ENCODE measurements around the gene ELAVL3.
"Not testable (repeated sequence)": the region's sequence is repeated elsewhere in the genome, so short reads cannot be mapped to it uniquely, and the experiment has no call there.

The ELAVL3 gene

DNA sequence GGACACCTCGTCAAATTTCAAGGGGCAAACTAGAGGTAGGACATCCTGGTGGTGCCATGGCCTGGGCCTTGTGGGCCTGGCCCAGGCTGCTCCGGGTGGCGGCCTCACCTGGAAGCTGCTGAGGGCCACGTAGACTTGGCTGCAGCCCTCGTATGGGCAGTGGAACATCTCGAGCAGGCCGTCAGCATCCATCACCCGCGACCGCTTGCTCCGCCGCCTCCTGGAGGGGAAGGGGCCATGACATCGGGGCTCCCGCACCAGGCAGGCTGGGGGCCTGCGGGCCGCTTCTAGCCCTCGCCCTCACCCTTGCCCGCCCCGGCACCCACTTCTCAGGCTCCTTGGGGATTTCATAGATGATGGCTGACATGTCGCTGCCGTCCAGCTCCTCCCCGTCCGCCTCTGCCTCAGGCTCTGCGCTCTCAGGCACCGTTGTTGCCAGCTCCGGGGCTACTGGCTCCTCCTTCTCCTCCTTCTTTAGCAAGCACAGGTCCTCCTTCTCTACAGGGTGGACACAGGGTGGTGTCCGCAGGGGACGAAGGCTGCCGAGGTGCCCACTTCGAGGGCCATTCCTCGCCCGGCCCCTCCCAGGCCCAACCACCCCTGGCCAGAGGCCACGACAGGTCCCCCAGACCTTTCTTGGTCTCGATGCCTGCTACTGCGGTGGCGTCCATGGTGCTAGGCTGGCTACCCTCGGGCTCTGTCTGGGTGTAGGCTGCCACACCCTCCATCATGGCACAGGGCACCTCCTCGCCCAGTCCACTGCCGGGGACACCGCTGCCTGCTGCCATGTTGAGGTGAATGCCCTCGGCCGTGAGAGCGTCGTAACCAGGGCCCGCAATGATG lies 6.0 kb upstream of the ELAVL3 start:
- no peak for DNase-seq (ENCODE audit: low spot score)

DNA sequence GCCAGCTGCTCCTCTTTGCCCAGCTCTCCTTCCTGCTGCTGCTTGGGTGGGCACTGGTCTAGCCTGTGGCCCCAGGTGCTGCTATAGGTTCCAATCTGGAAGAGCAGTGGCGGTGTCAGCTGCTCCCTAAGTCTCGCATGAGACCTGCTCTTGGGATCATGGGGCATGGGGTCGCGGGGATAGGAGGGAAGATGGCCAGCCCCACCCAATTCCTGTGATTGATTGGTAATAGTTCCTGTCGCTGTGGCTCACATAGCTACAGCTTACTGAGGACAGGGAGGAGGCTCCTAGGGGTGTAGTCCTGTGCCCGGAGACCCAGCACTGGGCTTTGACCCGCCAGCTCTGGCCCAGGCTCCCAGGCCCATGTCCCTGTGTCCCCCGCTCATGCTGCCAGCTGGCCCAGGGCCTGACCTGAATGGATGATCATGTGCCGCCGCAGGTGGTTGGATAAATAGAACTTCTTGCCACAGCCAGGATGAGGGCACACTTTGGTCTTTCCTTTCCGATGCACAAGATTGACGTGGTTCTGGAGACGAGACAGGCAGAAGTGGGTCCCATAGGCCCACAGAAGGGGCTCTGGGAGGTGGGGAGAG lies 4.5 kb upstream of the ELAVL3 start:
- DNase-seq (ENCODE audit: low spot score) = no peak

DNA sequence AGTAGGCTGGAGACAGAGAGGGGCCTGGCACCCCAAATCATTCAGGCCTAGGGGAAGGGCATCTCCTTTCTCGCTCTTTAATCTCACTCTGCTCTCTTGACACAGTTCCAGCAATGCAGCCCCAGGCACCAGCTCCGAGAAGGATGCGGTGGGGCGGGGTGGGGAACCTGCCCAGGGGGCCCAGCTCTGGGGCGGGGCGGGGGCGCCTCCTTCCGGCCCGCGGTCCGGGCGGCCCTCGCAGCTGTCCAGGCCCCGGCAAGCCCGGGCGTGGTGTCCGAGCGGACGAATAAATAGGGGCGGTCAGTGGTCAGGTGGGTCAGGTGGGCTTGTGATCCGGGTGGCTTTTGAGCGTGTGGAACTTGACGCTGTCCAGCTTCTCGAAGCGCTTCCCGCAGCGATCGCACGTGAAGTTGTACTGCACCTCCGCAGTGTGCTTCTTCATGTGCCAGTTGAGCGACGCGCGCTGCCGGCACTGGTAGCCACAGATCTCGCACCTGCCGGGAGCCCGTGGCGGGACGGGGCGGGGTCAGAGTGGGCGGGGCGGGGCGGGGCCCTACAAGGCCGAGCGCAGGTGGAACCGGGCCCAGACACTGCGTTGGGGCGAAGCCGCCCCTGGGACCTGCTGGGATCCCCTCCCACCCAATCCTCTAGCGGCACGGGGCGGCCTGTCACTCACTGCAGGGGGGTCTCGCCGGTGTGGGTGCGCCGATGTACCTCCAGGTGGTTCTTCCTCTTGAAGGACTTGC lies 2.7 kb upstream of the ELAVL3 start:
- DNase-seq (ENCODE audit: low spot score) = no peak

DNA sequence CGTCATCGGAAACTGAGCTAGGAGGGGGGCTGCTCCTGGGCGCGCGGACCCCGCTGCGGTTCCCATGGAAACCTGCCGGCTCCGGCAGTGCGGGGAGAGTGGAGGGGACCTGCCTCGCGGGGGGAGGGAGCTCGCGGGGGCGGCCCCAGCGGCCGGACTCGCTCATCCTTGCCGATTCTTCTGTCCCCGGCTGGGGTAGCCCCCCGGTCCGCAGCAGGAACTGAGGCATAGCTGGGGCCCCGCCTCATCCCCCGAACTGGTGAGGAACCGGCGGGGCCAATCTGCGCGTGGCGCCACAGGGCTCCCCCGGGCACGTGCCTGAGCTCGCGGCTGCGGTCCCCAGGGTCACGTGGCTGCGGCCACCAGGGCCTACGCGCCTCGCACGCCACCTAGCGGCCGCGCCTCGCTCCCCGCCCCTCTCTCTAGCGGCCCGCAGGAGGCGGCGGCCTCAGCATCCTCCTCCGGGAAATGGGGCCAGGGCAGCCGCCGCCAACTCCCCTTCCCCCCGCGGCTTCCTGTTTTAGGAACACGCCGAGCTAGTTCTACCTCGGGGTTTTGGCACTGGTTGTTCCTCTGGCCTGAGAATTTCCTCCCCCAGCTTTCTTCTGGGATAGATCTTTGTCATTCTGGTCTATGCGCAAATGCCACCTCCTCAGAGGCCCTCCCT lies 1.7 kb upstream of the ELAVL3 start:
- peak; percentile 82 for DNase-seq (ENCODE audit: low spot score)

DNA sequence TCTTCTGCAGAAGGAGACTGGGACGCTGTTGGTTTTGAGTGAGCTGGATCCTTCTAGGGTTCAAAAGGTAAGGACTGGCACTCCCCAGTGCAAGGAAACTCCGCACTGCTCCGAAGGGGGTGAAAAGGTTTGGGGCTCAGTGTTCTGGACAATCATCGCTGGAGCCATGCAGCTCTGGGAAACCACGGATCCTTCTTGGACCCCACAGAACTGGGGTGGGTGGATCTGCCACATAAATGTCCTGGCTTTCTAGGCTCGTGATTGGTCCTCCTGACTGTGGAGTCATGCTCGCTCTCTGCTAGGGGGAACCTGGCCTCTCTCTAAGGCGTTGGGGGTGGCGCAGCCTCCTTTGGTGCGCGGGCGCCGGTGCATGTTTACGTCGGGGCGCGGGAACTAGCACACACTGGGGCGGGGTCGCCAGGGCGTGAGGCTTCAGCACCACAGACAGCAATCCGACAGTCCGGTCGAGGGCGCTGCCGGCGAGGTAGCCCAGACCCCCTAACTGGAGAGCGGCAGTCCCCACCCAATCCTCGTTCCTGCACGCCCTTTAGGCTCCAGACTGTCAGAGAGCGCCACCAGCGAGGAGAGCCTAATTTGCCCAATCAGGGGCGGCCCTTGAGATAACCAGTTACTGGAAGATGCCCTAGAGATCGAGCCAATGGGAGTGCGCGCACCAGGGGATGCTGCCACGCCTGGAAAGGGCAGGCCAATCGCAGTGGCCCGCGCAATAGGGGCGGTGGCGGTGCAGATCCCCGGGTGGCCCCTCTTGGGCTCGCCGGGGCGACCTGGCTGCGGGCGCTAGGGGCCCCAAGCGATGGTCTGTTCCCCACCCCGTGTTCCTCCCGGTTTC lies 913 bp upstream of the ELAVL3 start:
- DNase-seq (ENCODE audit: low spot score) = peak; percentile 42

DNA sequence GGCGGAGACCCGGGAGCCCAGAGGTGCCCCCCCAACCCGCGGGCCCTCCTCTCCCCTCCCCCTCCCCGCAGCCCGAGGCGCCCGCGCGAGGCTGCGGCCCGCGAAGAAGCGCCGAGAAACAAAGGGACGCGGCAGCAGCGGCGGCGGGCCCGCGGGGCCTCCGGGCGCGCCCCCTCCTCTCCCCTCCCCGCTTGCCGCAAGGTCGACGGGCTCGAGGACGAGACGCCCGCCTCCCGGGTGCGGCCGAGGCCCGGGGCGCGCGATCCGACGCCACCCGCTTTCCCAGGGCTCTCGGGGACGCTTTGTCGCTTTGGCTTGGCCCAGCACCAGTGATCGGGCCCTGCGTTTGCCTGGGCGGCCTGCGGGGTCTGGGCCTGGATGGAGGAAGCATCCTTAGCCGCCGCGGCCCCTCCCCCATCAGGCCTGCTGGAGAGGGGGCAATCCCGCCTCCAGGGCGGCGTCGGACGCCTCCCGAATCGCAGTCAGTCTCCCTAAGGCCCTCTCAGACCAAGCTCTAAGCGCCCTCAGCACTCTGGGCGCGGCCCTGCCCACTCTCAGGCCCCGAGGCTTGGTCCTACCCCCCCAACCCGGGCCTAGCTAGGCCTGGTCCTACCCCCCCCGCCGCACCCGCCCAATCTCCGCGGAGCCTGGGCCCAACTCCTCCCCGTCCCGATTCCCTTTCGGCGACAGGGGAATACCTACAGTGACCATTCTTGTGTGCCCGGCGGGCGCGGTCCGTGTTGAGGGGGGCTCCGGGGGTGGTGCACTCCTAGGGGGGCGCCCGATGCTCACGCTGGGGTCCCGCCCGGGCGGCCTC lies 740 bp downstream of the ELAVL3 start:
- no peak for DNase-seq (ENCODE audit: low spot score)

DNA sequence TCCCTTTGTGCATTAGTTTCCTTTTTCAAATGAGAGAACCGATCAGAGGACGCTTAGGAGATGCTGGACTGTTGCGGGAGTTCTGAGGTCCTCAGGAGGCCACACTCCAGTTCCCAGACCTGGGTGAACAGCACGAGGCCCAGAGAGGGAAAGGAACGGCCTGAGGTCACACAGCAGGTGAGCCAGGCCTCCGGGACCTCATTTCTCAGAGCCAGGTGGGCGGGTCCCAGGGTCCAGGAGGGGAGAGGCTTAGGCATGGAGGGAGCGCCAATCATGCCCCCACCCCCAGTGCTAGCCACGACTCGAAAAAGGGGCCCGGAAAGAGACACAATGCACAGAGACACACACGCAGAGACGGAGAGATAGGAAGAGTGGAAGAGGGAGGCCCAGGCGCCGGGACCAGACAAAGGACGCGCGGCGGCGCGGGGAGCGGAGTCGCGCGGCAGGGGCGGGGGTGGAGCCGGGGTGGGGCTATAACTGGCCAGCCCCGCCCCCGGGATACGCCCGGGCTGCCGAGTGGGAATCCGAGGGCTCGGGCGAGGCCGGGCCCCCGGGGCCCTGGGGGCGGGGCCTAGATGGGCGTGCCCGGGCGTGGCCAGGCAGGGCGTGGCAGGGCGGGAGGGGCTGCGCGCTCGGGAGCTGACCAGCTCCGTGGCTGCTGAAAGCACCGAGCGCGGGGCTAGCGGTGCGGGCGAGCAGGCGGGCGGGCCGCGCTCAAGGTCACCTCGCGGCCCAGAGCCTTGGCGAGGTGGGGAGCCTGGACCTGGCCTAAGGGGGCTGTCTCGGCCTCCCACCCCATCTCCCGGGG lies 1.6 kb downstream of the ELAVL3 start:
- DNase-seq (ENCODE audit: low spot score) = no peak

DNA sequence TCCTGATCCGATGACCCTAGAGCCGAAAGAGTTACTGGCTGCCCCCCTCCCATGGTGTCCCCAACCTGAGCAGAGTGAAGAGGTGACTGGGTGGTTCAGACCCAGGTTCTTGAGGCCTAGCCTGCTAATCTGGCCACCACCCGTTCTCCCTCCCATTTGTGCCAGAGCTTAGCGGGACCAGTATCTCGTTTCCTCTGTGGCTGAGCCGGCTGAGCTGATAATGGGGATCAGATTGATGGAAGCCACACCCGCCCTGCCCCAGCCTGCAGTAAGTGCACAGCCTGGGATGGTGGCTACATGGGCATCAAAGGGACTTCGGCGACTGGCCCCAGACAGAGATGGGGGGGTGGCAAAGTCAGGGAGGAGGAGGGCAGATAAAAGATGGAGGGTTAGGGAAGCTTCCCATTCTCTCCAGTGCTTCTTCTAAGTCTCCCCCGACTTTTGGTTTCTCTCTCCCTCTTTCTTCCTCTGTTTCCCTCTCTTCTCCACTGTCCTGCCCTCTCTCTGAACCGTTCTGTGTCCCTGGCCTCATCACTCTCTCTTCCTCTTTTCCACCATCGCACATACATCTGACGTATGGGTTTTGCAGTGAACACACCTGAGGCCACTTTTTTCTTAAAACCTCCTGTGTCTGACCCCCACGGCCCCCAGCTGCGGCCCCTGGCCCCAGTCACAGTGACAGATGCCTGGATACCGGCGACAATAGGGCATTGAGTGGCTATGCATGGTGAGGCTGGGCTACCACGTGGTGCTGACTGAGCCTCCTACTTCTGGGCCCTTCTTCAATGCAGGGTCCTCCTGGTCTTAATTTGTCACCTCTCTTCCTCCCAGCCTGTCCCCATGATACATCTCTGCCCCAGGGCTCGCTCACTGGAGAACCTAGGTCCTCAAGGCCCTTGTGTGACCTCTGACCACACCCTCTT lies 2.4 kb downstream of the ELAVL3 start:
- DNase-seq (ENCODE audit: low spot score) = no peak

DNA sequence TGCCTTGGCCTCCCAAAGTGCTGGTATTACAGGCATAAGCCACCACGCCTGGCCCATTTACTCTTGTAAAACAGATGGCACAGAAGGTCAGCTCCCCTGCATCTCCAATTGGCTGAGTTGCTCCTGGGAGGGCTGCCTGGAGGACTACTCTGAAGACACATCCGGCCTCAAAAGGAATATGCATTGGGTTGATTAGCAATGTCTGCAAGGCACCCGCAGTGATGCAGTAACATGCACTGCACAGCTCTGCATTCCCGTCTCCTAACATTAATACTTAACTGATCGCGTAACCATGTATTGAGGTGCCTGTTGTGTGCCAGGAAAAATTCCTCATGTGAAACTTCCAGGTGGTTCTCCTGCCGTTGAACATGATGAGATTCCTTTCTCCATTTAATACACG lies 5.0 kb downstream of the ELAVL3 start:
- no peak for DNase-seq (ENCODE audit: low spot score)

DNA sequence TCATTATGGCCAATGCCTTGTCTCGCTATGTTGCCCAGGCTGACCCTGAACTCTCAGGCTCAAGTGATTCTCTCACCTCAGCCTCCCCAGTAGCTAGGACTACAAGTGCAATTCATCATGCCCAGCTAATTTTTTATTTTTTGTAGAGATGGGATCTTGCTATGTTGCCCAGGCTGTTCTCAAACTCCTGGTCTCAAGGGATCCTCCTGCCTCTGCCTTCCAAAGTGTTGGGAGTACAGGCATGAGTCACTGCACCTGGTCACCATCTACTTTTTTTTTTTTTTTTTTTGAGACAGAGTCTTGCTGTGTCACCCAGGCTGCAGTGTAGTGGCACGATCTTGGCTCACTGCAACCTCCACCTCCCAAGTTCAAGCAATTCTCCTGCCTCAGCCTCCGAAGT lies 5.5 kb downstream of the ELAVL3 start:
- not testable (repeated sequence) for DNase-seq (ENCODE audit: low spot score)

DNA sequence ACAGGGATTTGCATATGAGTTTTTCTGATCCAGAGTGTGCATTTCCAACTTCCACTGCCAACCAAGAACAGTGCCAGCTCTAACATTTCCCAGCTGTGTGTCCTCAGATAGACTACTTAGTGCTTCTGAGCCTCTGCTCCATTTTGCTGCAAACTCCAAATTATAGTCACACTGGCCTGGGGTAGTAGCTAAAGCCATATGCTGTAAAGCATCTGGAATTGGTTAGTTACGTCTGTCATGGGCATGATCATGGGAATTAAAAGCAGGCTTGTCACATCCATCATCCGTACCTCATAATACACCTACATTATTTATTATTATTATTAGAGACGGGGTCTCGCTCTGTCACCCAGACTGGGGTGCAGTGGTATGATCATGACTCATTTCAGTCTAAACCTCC lies 7.1 kb downstream of the ELAVL3 start:
- no peak for DNase-seq (ENCODE audit: low spot score)

DNA sequence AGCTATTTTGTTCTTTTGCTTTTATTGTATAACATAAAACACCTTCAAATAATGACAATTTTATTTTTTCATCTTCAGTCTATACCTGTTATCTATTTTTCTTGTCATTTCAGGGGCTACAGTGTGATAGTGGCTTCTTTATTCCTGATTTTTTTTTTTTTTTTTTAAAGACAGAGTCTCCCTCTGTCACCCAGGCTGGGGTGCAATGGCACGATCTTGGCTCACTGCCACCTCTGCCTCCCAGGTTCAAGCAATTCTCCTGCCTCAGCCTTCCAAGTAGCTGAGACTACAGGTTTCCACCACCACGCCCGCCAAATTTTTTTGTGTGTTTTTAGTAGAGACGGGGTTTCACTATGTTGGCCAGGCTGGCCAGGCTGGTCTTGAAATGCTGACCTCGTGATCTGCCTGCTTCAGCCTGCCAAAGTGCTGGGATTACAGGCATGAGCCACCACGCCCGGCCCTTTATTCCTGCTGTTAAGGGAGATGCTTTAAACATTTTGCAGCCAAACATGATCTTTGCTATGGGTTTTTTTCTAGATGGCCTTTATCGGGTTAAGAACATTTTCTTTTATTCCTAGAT lies 12.5 kb downstream of the ELAVL3 start:
- DNase-seq (ENCODE audit: low spot score) = not testable (repeated sequence)

DNA sequence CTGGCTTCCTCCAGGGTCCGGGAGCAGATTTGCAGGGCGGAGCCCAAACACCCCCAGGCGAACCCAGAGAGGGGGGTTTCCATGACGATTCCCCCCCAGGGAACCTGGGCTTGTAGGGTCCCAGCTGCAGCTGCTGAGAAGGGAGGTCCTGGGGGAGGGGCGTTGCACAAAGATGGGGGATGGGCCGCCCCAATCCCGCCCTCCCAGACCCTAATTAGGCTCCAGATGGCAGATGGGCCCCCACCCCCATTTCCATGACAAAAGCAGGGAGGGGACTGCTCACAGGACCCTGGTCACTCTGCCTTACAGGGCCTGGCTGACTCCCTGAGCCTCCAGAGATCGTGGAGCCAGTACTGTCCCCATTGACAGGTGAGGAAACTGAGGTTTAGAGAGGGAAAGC lies 15.2 kb downstream of the ELAVL3 start:
- DNase-seq (ENCODE audit: low spot score) = no peak

DNA sequence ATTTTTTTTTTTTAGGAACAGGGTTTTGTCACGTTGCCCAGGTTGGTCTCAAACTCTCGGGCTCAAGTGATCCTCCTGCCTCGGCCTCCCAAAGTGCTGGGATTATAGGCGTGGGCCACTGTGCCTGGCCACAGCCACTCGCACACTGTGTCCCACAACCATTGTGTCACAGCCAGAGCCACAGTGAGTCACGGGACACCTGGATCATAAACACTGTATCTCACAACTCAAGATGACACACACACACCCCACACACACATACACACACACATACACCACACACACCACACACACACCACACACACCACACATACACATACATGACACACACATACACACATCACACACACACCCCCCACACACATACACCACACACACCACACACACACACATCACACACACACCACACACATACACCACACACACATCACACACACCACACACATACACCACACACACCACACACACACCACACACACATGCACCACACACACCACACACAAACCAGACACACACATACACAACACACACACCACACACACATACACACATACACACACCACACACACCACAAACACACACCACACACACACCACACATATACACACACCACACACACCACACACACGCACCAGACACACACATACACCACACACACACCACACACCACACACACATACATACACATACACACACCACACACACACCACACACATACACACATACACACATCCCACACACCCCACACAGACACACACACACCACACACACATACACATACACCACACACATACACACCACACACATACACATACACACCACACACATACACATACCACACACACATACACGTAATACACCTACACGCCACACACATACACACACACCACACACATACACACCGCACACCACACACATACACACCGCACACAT lies 16.2 kb downstream of the ELAVL3 start:
- no peak for DNase-seq (ENCODE audit: low spot score)

DNA sequence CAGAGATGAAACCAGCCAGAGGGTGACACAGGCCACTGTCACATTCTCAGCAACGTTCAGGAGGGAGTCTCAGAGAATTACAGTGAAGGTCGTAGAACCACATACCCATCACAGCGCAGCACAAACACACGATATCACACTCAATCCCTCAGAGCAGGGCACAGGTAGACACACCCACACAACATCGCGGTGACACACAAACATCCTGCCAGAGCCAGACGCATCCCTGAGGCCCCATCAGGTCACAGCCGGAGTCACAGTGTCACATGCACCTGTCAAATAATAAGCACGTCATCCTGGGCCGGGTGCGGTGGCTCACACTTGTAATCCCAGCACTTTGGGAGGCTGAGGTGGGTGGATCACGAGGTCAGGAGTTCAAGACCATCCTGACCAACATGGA lies 17.5 kb downstream of the ELAVL3 start:
- no peak for DNase-seq (ENCODE audit: low spot score)

DNA sequence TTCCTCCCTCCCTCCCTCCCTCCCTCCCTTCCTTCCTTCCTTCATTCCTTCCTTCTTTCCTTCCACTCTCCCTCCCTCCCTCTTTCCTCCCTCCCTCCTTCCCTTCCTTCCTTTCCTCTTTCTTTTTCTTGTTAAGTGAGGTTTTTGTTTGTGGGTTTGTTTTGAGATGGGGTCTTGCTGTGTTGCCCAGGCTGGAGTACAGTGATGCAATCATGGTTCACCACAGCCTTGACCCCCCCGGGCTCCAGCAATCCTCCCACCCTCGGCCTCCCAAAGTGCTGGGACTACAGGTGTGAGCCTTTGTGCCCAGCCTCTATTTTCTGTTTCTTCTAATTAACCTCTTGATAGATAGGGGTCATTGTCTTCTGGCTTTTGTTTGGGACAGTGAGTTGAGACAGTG lies 19.4 kb downstream of the ELAVL3 start:
- no peak for DNase-seq (ENCODE audit: low spot score)

DNA sequence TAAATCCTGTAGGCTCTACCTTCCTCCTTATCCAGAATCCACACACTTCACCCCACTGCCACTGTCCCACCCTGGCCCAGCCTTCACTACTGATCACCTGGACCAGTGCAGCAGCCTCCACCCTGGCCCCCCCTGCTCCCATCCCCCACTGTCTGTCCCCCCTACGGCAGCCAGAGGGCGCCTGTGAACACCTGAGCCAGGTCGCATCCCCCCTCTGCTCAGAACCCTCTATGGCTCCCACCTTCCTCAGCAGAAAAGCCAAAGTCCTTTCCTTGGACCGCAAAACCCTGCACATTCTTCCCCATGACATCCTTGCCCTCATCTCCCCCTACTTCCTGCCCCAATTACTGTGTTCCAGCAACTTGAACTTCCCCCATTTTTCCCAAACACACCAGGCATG lies 20.6 kb downstream of the ELAVL3 start:
- DNase-seq (ENCODE audit: low spot score) = no peak
